H1 (cell line): Measurements from ENCODE around the gene PRKCA. TPM values are rescaled to one million over a fixed set of nuclear protein-coding genes. Genes with fewer than 3 reads are reported as not detected.

Experiments used
- CTCF ChIA-PET: fragments of 300-600 bp; sonication (Branson Sonifier 250); formaldehyde crosslinking; loops from one replicate; lab custom pipeline; 2021; ENCODE audit not compliant: partially characterized antibody; lab: Charles Lee
- POLR2A ChIA-PET: fragments of 300-600 bp; sonication (Branson Sonifier 250); formaldehyde crosslinking; loops from one replicate; lab custom pipeline; 2021; ENCODE audit warnings: inconsistent platforms; ENCODE audit not compliant: partially characterized antibody; lab: Charles Lee
- DNase-seq, 2 experiments: peaks; one replicate each; pipeline versions ENCODE4 v3.0.0 to v3.0.0-alpha.2; 2010 to 2022; ENCODE audit warnings: low spot score in 2 of 2, low read depth in 1 of 2, mixed read lengths in 1 of 2
- FAIRE-seq: peaks from 2 replicates; lab custom pipeline; 2011; peaks lifted over from hg19 to GRCh38; lab: Jason Lieb, UNC
- H2AFZ ChIP-seq: 2 replicates; pipeline ENCODE4 v1.8.1; 2012; ENCODE audit warnings: low read length, inconsistent platforms
- H2AK5ac ChIP-seq: 2 replicates; pipeline ENCODE4 v1.6.1; 2013; ENCODE audit warnings: low read depth, low read length
- H2BK120ac ChIP-seq: replicated peaks from 2 replicates; pipeline ENCODE3; 2013; ENCODE audit warnings: low read depth, low read length, inconsistent platforms
- H2BK12ac ChIP-seq: 2 replicates; pipeline ENCODE4 v1.6.1; 2013; ENCODE audit warnings: low read depth, low read length
- H2BK15ac ChIP-seq: 2 replicates; pipeline ENCODE4 v1.6.1; 2013; ENCODE audit warnings: low read length
- H2BK20ac ChIP-seq: 2 replicates; pipeline ENCODE4 v1.6.1; 2013; ENCODE audit warnings: low read length
- H2BK5ac ChIP-seq: 2 replicates; pipeline ENCODE4 v1.6.1; 2013; ENCODE audit warnings: low read depth, low read length
- H3K14ac ChIP-seq: 2 replicates; pipeline ENCODE4 v1.6.1; 2013; ENCODE audit warnings: inconsistent platforms; ENCODE audit not compliant: insufficient read length
- H3K18ac ChIP-seq: 2 replicates; pipeline ENCODE4 v1.6.1; 2013; ENCODE audit warnings: low read length; ENCODE audit errors: extremely low read depth
- H3K23ac ChIP-seq: 2 replicates; pipeline ENCODE4 v1.6.1; 2013; ENCODE audit warnings: inconsistent platforms; ENCODE audit not compliant: insufficient read length
- H3K23me2 ChIP-seq: 2 replicates; pipeline ENCODE4 v1.6.1; 2013; ENCODE audit warnings: low read depth, low read length
- H3K27ac ChIP-seq: 2 replicates; pipeline ENCODE4 v1.6.1; 2011; ENCODE audit warnings: low read depth, low read length, inconsistent platforms
- H3K27me3 ChIP-seq, 4 experiments: replicated peaks in 1 of 4; 1 replicate in 1 of 4; 2 replicates in 3 of 4; pipeline versions ENCODE4 v1.6.1 to v1.8.1; 2011 to 2013; ENCODE audit warnings: low read length in 3 of 4, mild to moderate bottlenecking in 3 of 4, inconsistent platforms in 2 of 4, mixed read lengths in 2 of 4, moderate library complexity in 1 of 4; ENCODE audit not compliant: control insufficient read depth in 3 of 4, insufficient read depth in 3 of 4; ENCODE audit errors: extremely low read depth in 1 of 4
- H3K36me3 ChIP-seq, 4 experiments: 2 replicates each; pipeline versions ENCODE4 v1.6.1 to v1.8.1; 2011 to 2013; ENCODE audit warnings: mild to moderate bottlenecking in 4 of 4, low read length in 3 of 4, moderate library complexity in 2 of 4, control low read depth in 1 of 4, inconsistent platforms in 1 of 4; ENCODE audit not compliant: insufficient read depth in 4 of 4, control insufficient read depth in 2 of 4
- H3K4ac ChIP-seq: replicated peaks from 2 replicates; pipeline ENCODE3; 2013; ENCODE audit warnings: low read length, low read depth, mixed read lengths, inconsistent platforms; ENCODE audit not compliant: insufficient read length
- H3K4me1 ChIP-seq, 4 experiments: replicated peaks in 1 of 4; 1 replicate in 1 of 4; 2 replicates in 3 of 4; pipeline versions ENCODE4 v1.6.1 to v1.8.1; 2011 to 2013; ENCODE audit warnings: low read length in 3 of 4, inconsistent platforms in 2 of 4, mixed read lengths in 1 of 4; ENCODE audit not compliant: insufficient read depth in 4 of 4, control insufficient read depth in 3 of 4
- H3K4me2 ChIP-seq, 2 experiments: 2 replicates each; pipeline versions ENCODE4 v1.6.1 to v1.8.1; 2011 to 2013; ENCODE audit warnings: low read depth in 2 of 2, low read length in 2 of 2, control low read depth in 1 of 2, inconsistent platforms in 1 of 2, mild to moderate bottlenecking in 1 of 2; ENCODE audit not compliant: insufficient read depth in 1 of 2
- H3K4me3 ChIP-seq, 4 experiments: fragments of 200-600, 300-600 bp in 1 of 4; sonication (generic), shearing (Covaris generic), sonication (Bioruptor Twin) in 1 of 4; 2 replicates each; pipeline versions ENCODE4 v1.5.1 to v1.8.1; 2011 to 2016; ENCODE audit warnings: low read length in 4 of 4, low read depth in 3 of 4, control low read depth in 2 of 4, inconsistent platforms in 2 of 4, mild to moderate bottlenecking in 2 of 4, mixed read lengths in 1 of 4, moderate library complexity in 1 of 4; ENCODE audit not compliant: insufficient read depth in 2 of 4; ENCODE audit errors: extremely low read depth in 1 of 4
- H3K56ac ChIP-seq: replicated peaks from 2 replicates; pipeline ENCODE3; 2013; ENCODE audit warnings: low read depth, mild to moderate bottlenecking, mixed read lengths, low read length, inconsistent platforms; ENCODE audit not compliant: insufficient read length
- H3K79me1 ChIP-seq: 2 replicates; pipeline ENCODE4 v1.6.1; 2013; ENCODE audit warnings: low read depth, low read length, control low read depth
- H3K79me2 ChIP-seq, 2 experiments: 2 replicates each; pipeline versions ENCODE4 v1.6.1 to v1.8.1; 2012 to 2013; ENCODE audit warnings: low read length in 2 of 2, mild to moderate bottlenecking in 2 of 2, inconsistent platforms in 1 of 2; ENCODE audit not compliant: insufficient read depth in 2 of 2, control insufficient read depth in 1 of 2
- H3K9ac ChIP-seq, 4 experiments: replicated peaks in 1 of 4; 1 replicate in 1 of 4; 2 replicates in 3 of 4; pipeline versions ENCODE4 v1.6.1 to v1.8.1; 2011 to 2013; ENCODE audit warnings: low read depth in 3 of 4, low read length in 3 of 4, control low read depth in 2 of 4, mild to moderate bottlenecking in 2 of 4, moderate library complexity in 2 of 4, inconsistent platforms in 1 of 4; ENCODE audit errors: extremely low read depth in 1 of 4
- H3K9me3 ChIP-seq, 2 experiments: 2 replicates each; pipeline versions ENCODE4 v1.6.1 to v1.8.1; 2012 to 2013; ENCODE audit warnings: mild to moderate bottlenecking in 2 of 2, moderate library complexity in 2 of 2, control low read depth in 1 of 2, inconsistent platforms in 1 of 2, low read depth in 1 of 2, low read length in 1 of 2, mixed read lengths in 1 of 2; ENCODE audit not compliant: insufficient read depth in 2 of 2
- H4K20me1 ChIP-seq, 2 experiments: replicated peaks in 1 of 2; 2 replicates each; pipeline versions ENCODE3 to v1.8.1; 2011 to 2013; ENCODE audit warnings: inconsistent platforms in 2 of 2, low read length in 2 of 2, mild to moderate bottlenecking in 1 of 2; ENCODE audit not compliant: insufficient read depth in 2 of 2, control insufficient read depth in 1 of 2
- H4K5ac ChIP-seq: 2 replicates; pipeline ENCODE4 v1.6.1; 2013; ENCODE audit warnings: low read length, low read depth, mixed read lengths, inconsistent platforms; ENCODE audit not compliant: insufficient read length
- H4K8ac ChIP-seq: 2 replicates; pipeline ENCODE4 v1.8.0; 2013; ENCODE audit warnings: mild to moderate bottlenecking, moderate library complexity, low read length, inconsistent platforms; ENCODE audit not compliant: insufficient read depth; ENCODE audit errors: extremely low read depth
- H4K91ac ChIP-seq: replicated peaks from 2 replicates; pipeline ENCODE3; 2013; ENCODE audit warnings: low read length, mixed read lengths, inconsistent platforms; ENCODE audit not compliant: insufficient read length
- CHD1 ChIP-seq: IDR thresholded peaks from 2 replicates; pipeline ENCODE4 v1.6.1; 2012; ENCODE audit warnings: low read depth, low read length, improper control_type of control experiment
- CTBP2 ChIP-seq: IDR thresholded peaks from 2 replicates; pipeline ENCODE4 v1.7.0; 2011; ENCODE audit warnings: borderline replicate concordance, mild to moderate bottlenecking, moderate library complexity, mixed read lengths, low read length; ENCODE audit not compliant: insufficient read depth, insufficient read length
- WGBS, 2 experiments: shearing (Covaris generic) in 1 of 2; methylation state at CpG; one replicate each; pipeline versions ENCODE4 v1.1.6 to v1.1.7; 2013 to 2015; ENCODE audit warnings: low lambda C conversion rate in 2 of 2, mixed read lengths in 2 of 2, inconsistent platforms in 1 of 2, low coverage in 1 of 2, missing lambda C conversion rate in 1 of 2; ENCODE audit not compliant: insufficient replicate concordance in 2 of 2, insufficient coverage in 1 of 2, insufficient read length in 1 of 2; ENCODE audit errors: extremely low coverage in 1 of 2, missing lambda C conversion rate in 1 of 2; 5-methylcytosine and 5-hydroxymethylcytosine counted together
- polyA plus RNA-seq, 7 experiments: library from polyadenylated mRNA; depleted of rRNA in 3 of 7; stranded (reverse) in 5 of 7; unstranded in 2 of 7; fragments of >200 nt in 5 of 7; fragments of 200-250 nt in 2 of 7; gene quantifications; 1 replicate in 5 of 7; 2 replicates in 1 of 7; 4 replicates in 1 of 7; pipeline versions ENCODE4 v1.2.1 to v1.2.3, GENCODE V29; 2011 to 2013; ENCODE audit warnings: missing spikeins in 2 of 7, mixed read lengths in 2 of 7
- total RNA-seq: library from RNA; stranded (reverse); fragmentation: NEBNext Ultra II Directional; extraction: Animal tissue kit (Norgen Biotek cat#: 25700); gene quantifications from 2 replicates; pipeline ENCODE4 v1.2.1, GENCODE V29; 2021

The PRKCA gene
- total and polyA plus RNA-seq, 2 of the 8 experiments (the other 6 are each of a cell fraction or from before 2014, with no cell fraction given): 5.8 to 17.8 TPM

GRCh38 chr17:66692421-66692690, 389.9 kb downstream of the PRKCA start:
- no peak overlapping the region for H2BK12ac ChIP-seq
- no peaks in the 10 kb centered on the region for H3K79me2 ChIP-seq
- no peak overlapping the region for H4K91ac ChIP-seq
- no peaks in the 10 kb centered on the region for H3K27me3 ChIP-seq
- no peak overlapping the region for H3K4ac ChIP-seq
- ChIA-PET CTCF (no interaction called here), POLR2A (no interaction called here)
- no peaks in the 10 kb centered on the region; a peak in 1 of 7 replicates for H3K4me1 ChIP-seq
- H4K8ac ChIP-seq: no peak overlapping the region
- WGBS, 2 experiments: 93% methylated on average over 3 of the region's 3 CpGs; no CpG with 5 or more reads in 1 of the 2 experiments
- H3K9ac ChIP-seq: no peak overlapping the region
- H3K23me2 ChIP-seq: no peaks in the 10 kb centered on the region
- no peak overlapping the region for H3K27ac ChIP-seq
- no peak overlapping the region for H3K4me3 ChIP-seq
- H2BK5ac ChIP-seq: no peak overlapping the region
- no peak overlapping the region for H4K5ac ChIP-seq
- H3K18ac ChIP-seq: no peak overlapping the region
- H3K79me1 ChIP-seq: no peaks in the 10 kb centered on the region
- no peaks in the 10 kb centered on the region for H4K20me1 ChIP-seq
- H3K23ac ChIP-seq: no peak overlapping the region
- no peak overlapping the region for H3K56ac ChIP-seq
- no peak overlapping the region for H3K14ac ChIP-seq
- DNase-seq (no peak), FAIRE-seq (no peak)
- H2BK20ac ChIP-seq: no peak overlapping the region
- H3K36me3 ChIP-seq: no peaks in the 10 kb centered on the region; a peak in 1 of 8 replicates
- H3K4me2 ChIP-seq: no peak overlapping the region
- no peak overlapping the region for H2BK120ac ChIP-seq
- no peaks in the 10 kb centered on the region for H3K9me3 ChIP-seq
- no peak overlapping the region for H2AFZ ChIP-seq
- H2AK5ac ChIP-seq: no peak overlapping the region
- H2BK15ac ChIP-seq: no peak overlapping the region
- TF ChIP-seq CTBP2 (no peak), CHD1 (no peak)
